KMS-11 (cell line): ENCODE data around the gene TSNAX.
"Not testable (repeated sequence)": the region's sequence is repeated elsewhere in the genome, so short reads cannot be mapped to it uniquely, and the experiment has no call there.

Source experiments
- H2AFZ ChIP-seq: fragments of 200-600 bp; sonication (generic); 2 replicates; pipeline ENCODE4 v1.6.1; 2016; ENCODE audit warnings: antibody characterized with exemption, mixed run types, low read depth
- H3K27ac ChIP-seq: fragments of 200-600 bp; sonication (generic); 2 replicates; pipeline ENCODE4 v1.6.1; 2016; ENCODE audit warnings: mild to moderate bottlenecking, mixed run types
- H3K27me3 ChIP-seq: fragments of 200-600 bp; sonication (generic); 2 replicates; pipeline ENCODE4 v1.6.1; 2017; ENCODE audit warnings: mild to moderate bottlenecking, low read depth, mixed run types, moderate library complexity; ENCODE audit not compliant: insufficient read depth
- H3K36me3 ChIP-seq: fragments of 200-600 bp; sonication (generic); 2 replicates; pipeline ENCODE4 v1.6.1; 2017; ENCODE audit warnings: mild to moderate bottlenecking, mixed run types; ENCODE audit not compliant: insufficient read depth
- H3K4me1 ChIP-seq: fragments of 200-600 bp; sonication (generic); 2 replicates; pipeline ENCODE4 v1.6.1; 2016; ENCODE audit warnings: mild to moderate bottlenecking, low read depth, mixed run types; ENCODE audit not compliant: poor library complexity, severe bottlenecking
- H3K4me2 ChIP-seq: fragments of 200-600 bp; sonication (generic); 2 replicates; pipeline ENCODE4 v1.7.0; 2016; ENCODE audit warnings: mild to moderate bottlenecking, mixed run types
- H3K4me3 ChIP-seq: fragments of 200-600 bp; sonication (generic); IDR thresholded peaks from 2 replicates; pipeline ENCODE4 v1.6.1; 2017; ENCODE audit warnings: low read depth, low read length, mixed read lengths; ENCODE audit not compliant: insufficient read depth
- H3K79me2 ChIP-seq: fragments of 200-600 bp; sonication (generic); 2 replicates; pipeline ENCODE4 v1.6.1; 2016; ENCODE audit warnings: low read depth, mixed run types; ENCODE audit not compliant: insufficient read depth
- H3K9ac ChIP-seq: fragments of 200-600 bp; sonication (generic); 2 replicates; pipeline ENCODE4 v1.6.1; 2016; ENCODE audit warnings: mild to moderate bottlenecking, mixed run types
- H4K20me1 ChIP-seq: fragments of 200-600 bp; sonication (generic); 2 replicates; pipeline ENCODE4 v1.6.1; 2016; ENCODE audit warnings: mild to moderate bottlenecking, mixed run types; ENCODE audit not compliant: insufficient read depth
- CTCF ChIP-seq: fragments of 200-600 bp; sonication (generic); conservative IDR thresholded peaks from 2 replicates; pipeline ENCODE4 v1.6.1; 2017; ENCODE audit warnings: low read depth, mild to moderate bottlenecking, antibody characterized with exemption, low read length, moderate library complexity, mixed read lengths

Gene TSNAX

DNA sequence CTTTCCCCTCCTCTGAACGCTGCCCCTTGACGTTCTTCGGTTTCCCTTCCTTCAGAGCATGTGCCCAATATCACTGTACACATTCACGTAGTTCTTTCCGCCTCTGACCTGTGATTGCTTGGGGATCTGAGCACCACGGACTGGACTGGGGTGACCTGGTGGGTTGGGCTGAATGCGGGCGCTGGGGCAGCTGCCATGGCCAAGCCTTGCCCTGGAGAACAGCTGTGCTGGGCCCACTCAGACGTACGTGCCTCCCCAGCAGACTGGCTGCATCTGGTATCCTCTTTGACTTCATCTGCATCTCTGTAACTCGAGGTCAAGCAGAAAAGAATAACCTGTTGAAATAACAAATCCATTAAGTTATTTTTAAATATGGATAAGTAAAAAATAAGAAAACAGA lies 63.0 kb downstream of the TSNAX start:
- Histone ChIP-seq H3K4me1 (no peaks in the 10 kb centered on the region), H3K9ac (no peak overlapping the region), H3K4me2 (no peak overlapping the region), H3K36me3 (no peaks in the 10 kb centered on the region), H2AFZ (no peak overlapping the region), H4K20me1 (no peaks in the 10 kb centered on the region), H3K79me2 (no peaks in the 10 kb centered on the region), H3K4me3 (no peak overlapping the region), H3K27ac (no peak overlapping the region), H3K27me3 (no peaks in the 10 kb centered on the region)
- no peak for TF ChIP-seq CTCF

- no peaks in the 10 kb centered on the region for H3K79me2 ChIP-seq
- H3K27ac ChIP-seq, result no peak overlapping the region
- H3K4me3 ChIP-seq, result no peak overlapping the region
- no peaks in the 10 kb centered on the region for H4K20me1 ChIP-seq
- H3K4me1 ChIP-seq, result no peaks in the 10 kb centered on the region
- no peak overlapping the region for H2AFZ ChIP-seq
- no peaks in the 10 kb centered on the region for H3K27me3 ChIP-seq
- H3K36me3 ChIP-seq, result no peaks in the 10 kb centered on the region
- H3K9ac ChIP-seq, result no peak overlapping the region
- H3K4me2 ChIP-seq, result no peak overlapping the region
- TF ChIP-seq CTCF, result no peak
Observed at GRCh38 chr1:231592809-231593208, 64.3 kb downstream of the TSNAX start.

- not testable (repeated sequence) for H3K79me2 ChIP-seq, H3K4me1 ChIP-seq, H3K4me2 ChIP-seq, H3K36me3 ChIP-seq, H3K27ac ChIP-seq, H3K4me3 ChIP-seq, H4K20me1 ChIP-seq, H2AFZ ChIP-seq, H3K27me3 ChIP-seq, H3K9ac ChIP-seq
Observed at GRCh38 chr1:231593264-231593663, 64.8 kb downstream of the TSNAX start.

DNA sequence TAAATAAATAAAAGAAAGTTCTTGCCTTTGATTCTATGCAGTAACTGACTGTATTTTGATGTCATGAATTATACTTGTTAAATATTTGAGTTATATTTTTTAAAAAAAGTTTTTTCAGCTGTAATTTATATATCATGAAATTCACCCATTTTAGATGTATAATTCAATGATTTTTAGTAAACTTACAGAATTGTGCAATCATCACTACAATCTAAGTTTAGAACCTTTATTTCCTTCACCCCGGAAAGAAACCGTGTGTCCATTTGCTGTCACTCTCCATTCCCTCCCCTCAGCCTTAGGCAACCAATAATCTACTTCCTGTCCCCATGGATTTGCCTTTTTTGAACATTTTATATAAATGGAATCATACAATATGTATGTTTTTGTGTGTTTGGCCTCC lies 65.7 kb downstream of the TSNAX start:
- H3K4me3 ChIP-seq, result no peak overlapping the region
- no peak overlapping the region for H2AFZ ChIP-seq
- no peaks in the 10 kb centered on the region for H4K20me1 ChIP-seq
- H3K9ac ChIP-seq, result no peak overlapping the region
- no peaks in the 10 kb centered on the region for H3K79me2 ChIP-seq
- H3K4me2 ChIP-seq, result no peak overlapping the region
- H3K4me1 ChIP-seq, result no peaks in the 10 kb centered on the region
- H3K27me3 ChIP-seq, result no peaks in the 10 kb centered on the region
- H3K36me3 ChIP-seq, result no peaks in the 10 kb centered on the region
- H3K27ac ChIP-seq, result no peak overlapping the region
- no peak for TF ChIP-seq CTCF

DNA sequence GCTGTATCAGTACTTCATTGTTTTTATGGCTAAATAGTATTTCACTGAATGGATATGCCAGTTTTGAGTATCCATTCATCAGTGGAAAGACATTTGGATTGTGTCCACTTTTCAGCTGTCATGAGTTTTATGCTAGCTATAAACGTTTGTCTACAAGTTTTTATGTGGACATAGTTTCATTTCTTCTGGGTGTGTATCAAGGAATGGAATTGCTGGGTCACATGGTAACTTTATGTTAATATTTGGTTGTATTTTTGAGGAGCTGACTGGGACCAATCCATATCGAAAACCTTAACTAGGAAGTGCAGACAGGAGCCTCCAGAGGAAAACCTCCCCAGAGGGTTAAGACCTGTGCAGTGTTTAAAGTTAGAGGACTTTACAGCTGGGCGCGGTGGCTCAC lies 66.3 kb downstream of the TSNAX start:
- no peak overlapping the region for H3K4me2 ChIP-seq
- no peak overlapping the region for H3K27ac ChIP-seq
- H3K4me3 ChIP-seq, result no peak overlapping the region
- no peaks in the 10 kb centered on the region for H3K4me1 ChIP-seq
- no peak overlapping the region for H2AFZ ChIP-seq
- H3K36me3 ChIP-seq, result no peaks in the 10 kb centered on the region
- TF ChIP-seq CTCF, result no peak
- no peaks in the 10 kb centered on the region for H4K20me1 ChIP-seq
- H3K27me3 ChIP-seq, result no peaks in the 10 kb centered on the region
- no peaks in the 10 kb centered on the region for H3K79me2 ChIP-seq
- no peak overlapping the region for H3K9ac ChIP-seq
